Gastroesophageal sphincter (tissue), 4 donors: ENCODE data around the gene SAT2. TPM values are rescaled to one million over a fixed set of nuclear protein-coding genes. Genes with fewer than 3 reads are reported as not detected.

ENCODE experiments used
- ATAC-seq: fragments of 150-250 bp; one replicate; pipeline ENCODE4 v1.9.1; 2016; ENCODE audit warnings: mild to moderate bottlenecking, moderate library complexity
- H3K27ac ChIP-seq, 4 donors: fragments of 200-600 bp; sonication (generic) in 3 of 4; 1 replicate in 3 of 4; 2 replicates in 1 of 4; pipeline ENCODE4 v1.5.1; 2016 to 2019
- H3K27me3 ChIP-seq: fragments of 200-600 bp; sonication (generic); one replicate; pipeline ENCODE4 v1.5.1; 2019
- H3K36me3 ChIP-seq, 2 donors: fragments of 200-600 bp; sonication (generic); one replicate each; pipeline ENCODE4 v1.5.1; 2019; ENCODE audit warnings: control low read depth in 1 of 2
- H3K4me1 ChIP-seq, 3 donors: fragments of 200-600 bp; sonication (generic); 1 replicate in 2 of 3; 2 replicates in 1 of 3; pipeline ENCODE4 v1.5.1; 2016 to 2019; ENCODE audit warnings: control low read depth in 2 of 3
- H3K4me3 ChIP-seq, 2 donors: fragments of 200-600 bp; sonication (generic); one replicate each; pipeline ENCODE4 v1.5.1; 2019; ENCODE audit warnings: mild to moderate bottlenecking in 1 of 2, moderate library complexity in 1 of 2
- H3K9me3 ChIP-seq, 3 donors: fragments of 200-600 bp; sonication (generic); one replicate each; pipeline ENCODE4 v1.5.1; 2017 to 2019; ENCODE audit warnings: control low read depth in 2 of 3
- CTCF ChIP-seq, 4 experiments: fragments of 200-600 bp in 2 of 4; fragments of 450-650 bp in 2 of 4; sonication (generic) in 1 of 4; IDR thresholded peaks; one replicate each; pipeline ENCODE4 v1.5.1; 2017 to 2019; ENCODE audit warnings: antibody characterized with exemption in 4 of 4, mild to moderate bottlenecking in 2 of 4, moderate library complexity in 2 of 4
- EP300 ChIP-seq: sonication (generic); formaldehyde crosslinking; IDR thresholded peaks from one replicate; pipeline ENCODE4 v1.6.1; 2017; ENCODE audit warnings: antibody characterized with exemption, mild to moderate bottlenecking
- POLR2A ChIP-seq, 2 donors: fragments of 450-650 bp; IDR thresholded peaks; one replicate each; pipeline ENCODE4 v1.6.1; 2017; ENCODE audit warnings: antibody characterized with exemption in 2 of 2, mild to moderate bottlenecking in 2 of 2, moderate library complexity in 1 of 2
- POLR2AphosphoS5 ChIP-seq: sonication (generic); formaldehyde crosslinking; IDR thresholded peaks from one replicate; pipeline ENCODE4 v1.6.1; 2017; ENCODE audit warnings: antibody characterized with exemption
- WGBS, 2 donors: methylation state at CpG; one replicate each; pipeline ENCODE4 v1.1.5; 2018; ENCODE audit warnings: low coverage in 1 of 2; 5-methylcytosine and 5-hydroxymethylcytosine counted together
- total RNA-seq, 4 donors: library from RNA; depleted of rRNA; stranded (reverse); fragments of >200 nt; gene quantifications; one replicate each; pipeline ENCODE4 v1.1.0, GENCODE V29; 2016

The SAT2 gene
- total RNA-seq, 4 donors from 2014 or later, result 50.6 to 72.3 (median 62.3) TPM

- Histone ChIP-seq H3K27me3 (no peaks in the 10 kb centered on the region), H3K4me3 (no peak overlapping the region), H3K4me1 (no peaks in the 10 kb centered on the region), H3K9me3 (no peaks in the 10 kb centered on the region), H3K36me3 (peaks cover 0 to 73% of the 10 kb centered on the region in 2 donors), H3K27ac (no peak overlapping the region)
- WGBS, 2 donors, result 47 to 60% methylated on average over 1 to 3 of the region's 10 CpGs
- TF ChIP-seq POLR2A (IDR thresholded peaks at IDR 0.05) (no peak), POLR2AphosphoS5 (no peak), EP300 (no peak), CTCF (IDR thresholded peaks at IDR 0.05) (no peak)
- ATAC-seq, result no peak
Observed at GRCh38 chr17:7667656-7668406, 40.2 kb upstream of the SAT2 start.

GRCh38 chr17:7656958-7657609 is 29.5 kb upstream of the SAT2 start:
- ATAC-seq, result peak; percentile 76
- no peak overlapping the region for H3K4me3 ChIP-seq
- H3K9me3 ChIP-seq, result no peaks in the 10 kb centered on the region
- no peaks in the 10 kb centered on the region for H3K36me3 ChIP-seq
- WGBS, 2 donors, result 24 to 33% methylated on average over 5 to 7 of the region's 10 CpGs
- peaks cover 4% of the 10 kb centered on the region for H3K27me3 ChIP-seq
- peaks cover 0 to 19% (median 0%) of the 10 kb centered on the region in 3 donors for H3K4me1 ChIP-seq
- TF ChIP-seq POLR2AphosphoS5 (peak; percentile 56), CTCF (IDR thresholded peaks at IDR 0.05) (no peak), POLR2A (IDR thresholded peaks at IDR 0.05) (no peak), EP300 (no peak)
- peak overlapping the region in 3 of 4 donors; percentile 14 to 48 (median 45) for H3K27ac ChIP-seq

GRCh38 chr17:7655541-7655840 is 27.9 kb upstream of the SAT2 start:
- TF ChIP-seq EP300 (no peak), POLR2AphosphoS5 (no peak), POLR2A (IDR thresholded peaks at IDR 0.05) (no peak)
- no peak overlapping the region for H3K27ac ChIP-seq
- 91% methylated on average over 7 of the region's 17 CpGs; no CpG with 5 or more reads in 1 of the 2 donors for WGBS, 2 donors

GRCh38 chr17:7654832-7655540 is 27.4 kb upstream of the SAT2 start:
- H3K27ac ChIP-seq, result no peak overlapping the region
- TF ChIP-seq POLR2A (IDR thresholded peaks at IDR 0.05) (no peak), CTCF (IDR thresholded peaks at IDR 0.05) (no peak), EP300 (no peak), POLR2AphosphoS5 (no peak)
- H3K4me3 ChIP-seq, result no peak overlapping the region
- H3K36me3 ChIP-seq, result no peaks in the 10 kb centered on the region
- H3K4me1 ChIP-seq, result peaks cover 0 to 40% (median 18%) of the 10 kb centered on the region in 3 donors
- no peak for ATAC-seq
- peaks cover 24% of the 10 kb centered on the region for H3K27me3 ChIP-seq
- H3K9me3 ChIP-seq, result no peaks in the 10 kb centered on the region
- WGBS, 2 donors, result 80 to 87% methylated on average over 12 of the region's 16 CpGs

More at GRCh38 chr17:7655541-7655840, 27.9 kb upstream of the SAT2 start:
- no peak for ATAC-seq
- Histone ChIP-seq H3K4me3 (no peak overlapping the region), H3K36me3 (no peaks in the 10 kb centered on the region), H3K27me3 (peaks cover 20% of the 10 kb centered on the region), H3K4me1 (peaks cover 0 to 35% (median 13%) of the 10 kb centered on the region in 3 donors), H3K9me3 (no peaks in the 10 kb centered on the region)
